GM19438 (cell line): ENCODE results near the gene EIF3K.
"Not testable (repeated sequence)": the region's sequence is repeated elsewhere in the genome, so short reads cannot be mapped to it uniquely, and the experiment has no call there.

ENCODE experiments used
- ATAC-seq: cut with Tn5 transposase; IDR thresholded peaks from one replicate; pipeline ENCODE4 v1.9.1; 2021; ENCODE audit warnings: low read depth; ENCODE audit not compliant: unreplicated experiment

EIF3K gene

DNA sequence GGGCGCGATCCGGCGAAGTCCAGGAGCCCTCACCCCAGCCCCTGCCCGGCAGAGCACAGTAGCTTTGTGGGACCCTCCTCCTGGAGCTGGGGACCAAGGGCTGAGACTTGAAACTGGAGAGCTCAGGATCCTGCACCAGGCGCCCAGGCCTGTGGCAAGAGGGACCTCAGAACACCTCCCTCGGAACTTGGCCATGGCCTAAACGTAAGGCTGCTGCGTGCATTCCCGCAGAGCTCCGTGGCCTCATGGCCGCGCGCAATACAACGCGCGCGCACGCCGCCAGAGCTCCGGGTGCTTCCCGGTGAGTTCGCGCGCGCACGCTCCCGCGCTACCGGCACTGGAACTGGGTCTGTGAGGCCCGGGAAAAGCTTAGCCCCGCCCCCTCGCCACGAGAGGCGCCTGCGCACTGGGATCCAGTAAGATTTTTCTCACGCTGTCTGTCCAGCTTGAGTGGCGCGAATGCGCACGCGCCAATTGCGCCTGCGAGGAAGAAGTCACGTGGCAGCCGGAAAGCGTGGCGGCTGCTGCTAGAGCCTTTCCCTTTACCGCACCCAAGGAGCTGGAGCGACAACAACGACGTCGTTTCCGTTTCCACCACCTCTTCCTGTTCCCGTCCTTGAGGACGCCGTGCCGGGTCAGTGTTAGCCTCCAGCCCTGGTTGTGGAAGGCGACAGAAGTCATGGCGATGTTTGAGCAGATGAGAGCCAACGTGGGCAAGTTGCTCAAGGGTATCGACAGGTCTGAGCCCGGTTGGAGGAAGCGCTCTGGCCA, at the start of gene EIF3K:
EIF3K (plus strand) TSS at position 599 of the 771 bp plus-strand sequence; CDS start at position 680, 81 bp downstream.
- peak; percentile 55 for ATAC-seq

- ATAC-seq: no peak
Observed at GRCh38 chr19:38569368-38569983, 49.5 kb upstream of the EIF3K start.

DNA sequence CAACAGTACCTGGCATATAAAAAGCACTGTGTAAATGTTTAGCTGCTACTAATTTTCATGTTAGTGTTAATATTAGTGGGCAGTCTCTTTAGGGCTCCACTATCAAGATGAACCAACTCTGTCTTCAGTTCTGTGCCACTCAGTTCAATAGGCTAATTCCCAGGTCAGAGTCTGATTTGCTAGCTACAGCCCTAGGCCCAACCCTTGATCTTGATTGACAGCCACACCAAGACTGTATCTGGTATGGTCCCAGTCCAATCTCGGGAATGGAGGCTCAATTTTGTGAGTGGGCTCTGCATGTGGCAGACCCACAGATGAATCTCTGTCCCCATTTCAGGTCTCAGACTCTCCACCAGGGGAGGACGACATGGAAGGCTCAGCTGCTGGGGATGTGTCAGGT, 47.3 kb upstream of the EIF3K start:
- no peak for ATAC-seq

DNA sequence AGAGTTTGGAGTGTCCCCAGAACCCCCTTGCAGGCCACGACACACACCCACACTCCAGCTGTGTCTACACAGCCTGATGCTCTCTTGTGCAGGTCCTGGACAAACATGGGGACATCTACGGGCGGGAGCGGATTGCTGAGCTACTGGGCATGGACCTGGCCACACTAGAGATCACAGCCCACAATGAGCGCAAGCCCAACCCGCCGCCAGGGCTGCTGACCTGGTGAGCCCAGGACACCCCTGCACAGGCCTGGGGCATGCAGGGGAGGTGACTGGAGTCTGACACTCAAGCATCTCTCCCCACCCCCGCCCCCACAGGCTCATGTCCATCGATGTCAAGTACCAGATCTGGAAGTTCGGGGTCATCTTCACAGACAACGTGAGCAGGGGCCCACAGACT, 41.2 kb upstream of the EIF3K start:
- no peak for ATAC-seq

GRCh38 chr19:38579304-38579703, 39.7 kb upstream of the EIF3K start:
- ATAC-seq: not testable (repeated sequence)

DNA sequence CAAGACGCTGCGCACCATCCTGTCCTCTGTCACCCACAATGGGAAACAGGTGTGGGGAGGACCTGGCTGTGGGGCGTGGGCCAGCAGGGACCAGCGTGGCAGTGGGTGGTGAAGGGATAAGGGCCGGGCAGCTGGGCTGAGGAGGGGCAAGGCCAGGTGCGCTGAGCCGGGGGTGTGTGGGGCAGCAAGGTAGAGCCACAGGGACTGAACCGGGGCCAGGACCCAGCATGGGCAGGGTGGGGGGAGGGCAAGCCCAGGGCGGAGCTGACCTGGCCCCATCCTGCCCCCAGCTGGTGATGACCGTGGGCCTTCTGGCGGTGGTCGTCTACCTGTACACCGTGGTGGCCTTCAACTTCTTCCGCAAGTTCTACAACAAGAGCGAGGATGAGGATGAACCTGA, 38.9 kb upstream of the EIF3K start:
- no peak for ATAC-seq

DNA sequence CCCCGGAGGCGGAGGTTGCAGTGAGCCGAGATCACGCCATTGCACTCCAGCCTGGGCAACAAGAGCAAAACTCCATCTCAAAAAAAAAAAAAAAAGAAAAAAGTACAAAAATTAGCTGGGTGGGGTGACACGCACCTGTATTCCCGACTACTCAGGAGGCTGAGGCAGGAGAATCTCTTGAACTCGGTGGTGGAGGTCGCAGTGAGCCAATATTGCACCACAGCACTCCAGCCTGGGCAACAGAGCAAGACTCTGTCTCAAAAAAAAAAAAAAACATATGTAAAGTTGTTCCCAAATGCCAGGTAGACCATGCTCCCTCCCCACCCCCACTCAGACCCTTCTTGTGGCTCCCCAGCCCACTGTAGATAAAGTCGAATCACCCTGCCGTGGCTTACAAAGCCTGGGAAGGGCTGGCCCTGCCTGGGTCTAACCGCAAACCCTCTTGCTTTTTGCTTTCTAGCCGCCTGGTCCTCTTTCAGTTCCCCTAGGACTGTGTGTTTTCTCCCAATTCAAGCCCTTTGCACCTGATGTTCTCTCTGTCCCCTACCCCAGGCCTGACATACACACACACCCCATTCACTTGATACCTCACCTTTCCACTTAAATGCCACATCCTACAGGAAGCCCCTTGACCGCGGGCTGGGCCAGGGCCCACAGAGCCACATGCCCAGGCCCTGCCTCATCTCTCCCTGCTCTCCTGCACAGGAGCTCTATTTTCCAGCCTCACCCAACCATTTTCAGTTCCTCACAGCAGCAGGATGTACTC, 35.6 kb upstream of the EIF3K start:
- ATAC-seq: peak; percentile 87

DNA sequence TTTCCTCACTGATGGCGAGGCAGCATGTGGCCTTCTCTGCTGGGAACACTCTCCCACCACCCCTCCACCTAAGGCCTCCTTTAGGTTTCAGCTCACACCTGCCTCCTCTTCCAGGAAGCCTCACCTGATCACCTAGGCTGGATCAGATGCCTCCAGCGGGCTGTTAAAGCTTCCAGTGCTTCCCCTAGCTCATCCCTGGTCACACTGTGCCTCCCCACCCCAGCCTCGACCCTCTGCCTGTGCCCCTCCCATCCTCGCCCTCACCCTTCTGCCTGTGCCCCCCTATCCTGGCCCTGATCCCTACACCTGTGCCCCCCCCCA, 35.0 kb upstream of the EIF3K start:
- ATAC-seq: no peak

DNA sequence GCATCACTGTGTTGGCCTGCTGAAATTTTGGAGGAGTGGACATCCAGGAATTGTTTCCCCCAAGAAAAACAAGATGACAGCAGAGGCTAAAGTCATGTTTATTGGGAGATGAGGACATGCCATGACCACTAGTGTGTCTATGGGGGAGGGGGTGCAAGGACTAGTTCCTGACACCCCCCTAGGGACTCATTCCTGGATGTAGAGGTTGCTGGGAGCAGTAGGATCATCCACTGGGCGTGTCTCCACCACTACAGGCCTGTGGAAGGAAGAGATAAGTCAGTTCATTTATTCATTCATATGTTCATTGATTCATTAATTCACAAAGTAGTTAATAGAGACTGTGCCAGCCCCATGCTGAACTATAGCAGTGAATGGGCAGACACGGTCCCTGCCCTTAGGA, 31.4 kb upstream of the EIF3K start:
- no peak for ATAC-seq

GRCh38 chr19:38588041-38588440, 30.9 kb upstream of the EIF3K start:
- no peak for ATAC-seq

DNA sequence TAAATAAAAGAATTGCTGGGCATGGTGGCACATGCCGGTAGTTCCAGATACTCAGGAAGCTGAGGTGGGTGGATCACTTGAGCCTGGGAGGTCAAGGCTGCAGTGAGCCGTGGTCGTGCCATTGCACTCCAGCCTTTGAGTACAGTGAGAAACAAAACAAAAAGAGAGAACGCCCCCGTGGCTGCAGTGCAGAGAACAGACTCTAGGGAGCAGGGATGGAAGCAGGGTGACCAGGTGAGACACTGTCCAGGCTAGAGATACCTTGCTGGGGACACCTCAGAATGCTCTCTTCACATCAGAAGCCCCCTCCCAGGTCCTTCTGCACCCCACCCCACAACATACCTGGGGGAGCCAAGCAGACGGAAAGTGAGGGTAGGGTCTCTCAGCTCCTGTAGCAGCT, 26.0 kb upstream of the EIF3K start:
- no peak for ATAC-seq

- ATAC-seq: no peak
Observed at GRCh38 chr19:38596057-38596981, 22.7 kb upstream of the EIF3K start.

GRCh38 chr19:38597075-38597474, 21.9 kb upstream of the EIF3K start:
- ATAC-seq: no peak

- no peak for ATAC-seq
Observed at GRCh38 chr19:38599722-38600121, 19.3 kb upstream of the EIF3K start.

GRCh38 chr19:38602856-38603255, 16.1 kb upstream of the EIF3K start:
- not testable (repeated sequence) for ATAC-seq

DNA sequence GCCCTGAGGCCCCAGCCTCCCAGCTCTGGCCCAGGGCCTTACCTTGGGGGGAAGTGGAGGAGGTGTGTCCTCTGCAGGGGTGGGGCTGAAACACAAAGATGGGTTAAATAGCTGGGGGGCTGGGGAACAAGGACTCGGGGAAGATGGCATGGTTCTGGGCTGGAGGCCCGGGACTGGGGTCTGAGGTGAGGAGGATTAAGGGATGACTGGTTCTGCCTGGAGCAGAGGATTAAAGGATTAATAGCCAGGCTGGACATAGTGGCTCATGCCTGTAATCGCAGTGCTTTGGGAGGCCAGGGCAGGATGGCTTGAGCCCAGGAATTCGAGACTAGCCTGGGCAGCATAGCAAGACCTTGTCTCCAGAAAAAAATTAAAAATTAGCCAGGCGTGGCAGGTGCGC, 12.9 kb upstream of the EIF3K start:
- ATAC-seq: no peak

DNA sequence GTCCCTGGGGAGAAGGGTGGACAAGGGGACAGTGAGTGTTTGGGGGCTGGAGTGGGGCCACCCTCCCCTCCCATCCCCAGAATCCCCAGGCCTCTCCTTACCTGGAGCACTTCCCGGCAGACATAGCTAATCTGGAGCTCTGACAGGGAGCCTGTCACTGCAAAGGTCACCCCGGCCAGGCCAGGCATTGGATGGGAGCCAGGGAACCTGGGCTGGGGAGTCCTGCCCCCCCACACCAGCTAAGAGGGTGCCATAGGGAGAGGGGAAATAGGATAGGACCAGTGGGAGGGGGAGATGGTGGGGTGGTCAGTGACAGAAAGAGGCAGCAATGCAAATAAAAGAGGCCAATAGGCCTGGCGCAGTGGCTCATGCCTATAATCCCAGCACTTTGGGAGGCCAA, 4.7 kb upstream of the EIF3K start:
- no peak for ATAC-seq

DNA sequence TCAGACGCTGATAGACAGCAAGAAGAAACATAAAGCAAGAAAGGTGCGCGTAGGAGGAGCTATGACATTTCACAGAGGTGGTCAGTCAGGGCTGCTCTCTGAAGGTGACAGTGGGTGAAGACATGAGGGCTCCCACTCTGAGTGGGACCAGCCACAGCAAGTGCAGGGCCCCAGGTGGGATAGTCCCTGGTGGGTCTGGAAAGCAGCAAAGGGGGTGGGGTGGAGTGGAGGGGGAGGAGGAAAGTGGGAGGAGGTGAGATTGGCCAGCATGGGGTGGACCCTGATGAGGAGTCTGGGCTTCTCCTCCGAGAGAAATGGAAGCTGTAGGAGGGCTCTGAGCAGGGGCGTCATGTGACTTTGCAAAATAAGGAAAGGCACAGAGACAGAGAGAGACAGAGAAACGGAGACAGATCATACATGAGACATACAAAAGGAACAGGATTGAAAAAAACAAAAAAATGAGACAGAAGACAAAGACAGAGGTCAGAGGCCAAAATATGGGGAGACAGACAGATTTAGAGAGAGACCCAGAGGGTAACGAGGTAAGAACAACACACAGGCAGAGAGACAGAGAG, 3.9 kb upstream of the EIF3K start:
- ATAC-seq: no peak

DNA sequence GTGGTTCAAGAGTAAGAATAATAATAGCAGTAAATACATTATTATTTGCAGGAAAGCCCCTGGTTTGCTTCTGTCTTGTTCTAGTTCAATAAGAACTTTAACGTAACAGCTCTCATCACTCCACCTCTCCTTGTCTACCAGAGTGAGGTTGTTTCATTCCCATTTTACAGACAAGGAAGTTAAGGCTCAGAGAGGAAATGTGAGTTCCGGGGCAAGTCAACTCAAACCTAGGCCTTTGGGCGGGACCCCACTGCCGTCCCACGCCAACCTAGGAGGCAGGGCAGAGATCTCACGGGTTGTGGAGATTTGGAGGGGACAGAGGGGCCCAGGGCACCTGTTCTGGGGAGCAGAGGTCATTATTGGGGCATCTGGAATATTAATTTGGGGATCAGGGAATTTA, 2.7 kb upstream of the EIF3K start:
- ATAC-seq: no peak

- no peak for ATAC-seq
Observed at GRCh38 chr19:38617283-38617763, 1.7 kb upstream of the EIF3K start.
